IPS DF 6.9 (cell line): ENCODE data around the gene CERT1.

Experiments
- DNase-seq: peaks from one replicate; pipeline ENCODE4 v3.0.0-alpha.2; 2013; ENCODE audit warnings: low read depth, low spot score
- H3K27ac ChIP-seq: one replicate; pipeline ENCODE4 v1.5.1; 2013; ENCODE audit warnings: low read length, control low read depth
- H3K27me3 ChIP-seq: 2 replicates; pipeline ENCODE4 v1.6.1; 2013; ENCODE audit warnings: mild to moderate bottlenecking, low read length; ENCODE audit not compliant: control insufficient read depth, insufficient read depth
- H3K36me3 ChIP-seq: 2 replicates; pipeline ENCODE4 v1.6.1; 2013; ENCODE audit warnings: low read length; ENCODE audit not compliant: control insufficient read depth, insufficient read depth
- H3K4me1 ChIP-seq: 2 replicates; pipeline ENCODE4 v1.6.1; 2013; ENCODE audit warnings: low read length; ENCODE audit not compliant: control insufficient read depth, insufficient read depth
- H3K4me3 ChIP-seq: 2 replicates; pipeline ENCODE4 v1.5.1; 2013; ENCODE audit warnings: mild to moderate bottlenecking, low read length
- H3K9me3 ChIP-seq: 2 replicates; pipeline ENCODE4 v1.6.1; 2013; ENCODE audit warnings: low read length, inconsistent platforms; ENCODE audit not compliant: control insufficient read depth, insufficient read depth
- WGBS: extraction: QIAGEN DNeasy Blood & Tissue Kit; methylation state at CpG from one replicate; pipeline ENCODE4 v1.1.7; 2013; ENCODE audit warnings: mixed read lengths, missing lambda C conversion rate; ENCODE audit not compliant: insufficient read length, insufficient coverage; 5-methylcytosine and 5-hydroxymethylcytosine counted together

CERT1 gene

DNA sequence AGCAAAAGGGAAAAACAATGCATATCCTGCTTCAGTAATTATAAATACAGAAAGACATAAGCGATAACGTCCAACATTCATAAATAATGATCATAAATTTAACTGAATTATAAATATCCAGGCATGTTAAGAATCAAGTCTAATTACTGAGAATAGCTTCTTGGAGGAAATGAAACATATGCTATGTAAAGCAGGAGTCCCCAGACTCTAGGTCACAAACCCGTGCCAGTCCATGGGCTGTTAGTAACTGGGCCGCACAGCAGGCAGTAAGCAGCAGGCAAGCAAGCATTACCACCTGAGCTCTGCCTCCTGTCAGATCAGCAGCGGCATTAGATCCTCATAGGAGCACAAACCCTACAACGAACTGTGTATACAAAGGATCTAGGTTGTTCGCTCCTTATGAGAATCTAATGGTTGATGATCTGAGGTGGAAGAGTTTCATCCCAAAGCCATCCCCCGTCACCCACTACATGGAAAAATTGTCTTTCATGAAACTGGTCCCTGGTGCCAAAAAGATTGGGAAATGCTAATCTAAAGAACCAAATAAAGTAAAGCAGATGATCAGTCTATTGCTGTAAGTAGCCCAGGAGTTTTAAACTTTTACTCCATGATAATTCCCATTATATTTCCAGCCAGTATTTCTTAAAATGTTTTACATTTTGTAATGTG is 50.4 kb downstream of the CERT1 start:
- no peaks in the 10 kb centered on the region for H3K36me3 ChIP-seq
- no CpG with 5 or more reads among the region's 8 CpGs for WGBS
- 0 out of 2 replicates have a peak, but pooled peaks cover 2% of the 10 kb centered on the region for H3K4me1 ChIP-seq
- no peaks in the 10 kb centered on the region for H3K9me3 ChIP-seq
- DNase-seq = no peak
- no peak overlapping the region for H3K27ac ChIP-seq
- no peaks in the 10 kb centered on the region for H3K27me3 ChIP-seq
- H3K4me3 ChIP-seq = no peak overlapping the region

DNA sequence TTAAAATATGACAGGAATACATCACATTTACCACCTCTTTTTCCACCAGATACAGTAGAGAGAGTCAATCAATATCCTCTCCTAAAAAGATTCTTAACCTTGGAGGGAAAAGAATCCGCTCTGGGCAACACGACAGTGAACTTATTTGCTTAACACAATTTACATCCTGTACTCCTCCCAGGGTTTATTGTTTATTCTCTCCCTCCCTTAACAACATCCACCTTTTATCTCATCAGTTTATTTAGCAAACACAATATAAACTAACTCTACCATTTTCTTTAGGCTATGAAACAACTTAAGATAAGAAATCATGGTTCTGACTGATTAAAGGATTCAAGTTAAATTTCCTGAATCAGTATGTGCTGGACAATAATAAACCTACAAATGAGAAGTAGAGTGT is 50.9 kb downstream of the CERT1 start:
- no peak for DNase-seq
- no peaks in the 10 kb centered on the region for H3K27me3 ChIP-seq
- no peaks in the 10 kb centered on the region for H3K9me3 ChIP-seq
- H3K27ac ChIP-seq = no peak overlapping the region
- no CpG with 5 or more reads among the region's 2 CpGs for WGBS
- no peaks in the 10 kb centered on the region for H3K36me3 ChIP-seq
- 0 out of 2 replicates have a peak, but pooled peaks cover 2% of the 10 kb centered on the region for H3K4me1 ChIP-seq
- no peak overlapping the region for H3K4me3 ChIP-seq

DNA sequence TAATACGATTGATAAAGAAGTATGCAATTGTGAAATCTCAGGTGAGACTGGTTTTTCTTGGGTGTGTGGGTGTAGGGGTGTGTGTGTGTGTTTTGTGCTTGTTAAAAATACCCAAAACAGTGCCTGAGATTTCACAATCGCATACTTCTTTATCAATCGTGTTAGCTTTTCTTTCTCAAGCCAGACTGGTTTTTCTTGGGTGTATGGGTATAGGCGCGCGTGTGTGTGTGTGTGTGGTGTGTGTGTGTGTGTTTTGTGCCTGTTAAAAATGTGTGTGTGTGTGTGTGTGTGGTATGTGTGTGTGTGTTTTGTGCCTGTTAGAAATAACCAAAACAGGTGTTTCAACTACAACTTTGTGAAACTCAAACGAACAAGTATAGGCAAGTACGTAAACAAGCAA is 53.7 kb downstream of the CERT1 start:
- DNase-seq = no peak
- Histone ChIP-seq H3K27me3 (no peaks in the 10 kb centered on the region), H3K36me3 (no peaks in the 10 kb centered on the region), H3K4me3 (no peak overlapping the region), H3K9me3 (no peaks in the 10 kb centered on the region), H3K4me1 (no peaks in the 10 kb centered on the region), H3K27ac (no peak overlapping the region)
- 100% methylated on average over 3 of the region's 8 CpGs for WGBS

- H3K4me1 ChIP-seq = no peaks in the 10 kb centered on the region
- no peak overlapping the region for H3K27ac ChIP-seq
- no CpG with 5 or more reads among the region's 1 CpG for WGBS
- no peak for DNase-seq
- H3K27me3 ChIP-seq = no peaks in the 10 kb centered on the region
- H3K36me3 ChIP-seq = no peaks in the 10 kb centered on the region
- no peaks in the 10 kb centered on the region for H3K9me3 ChIP-seq
- H3K4me3 ChIP-seq = no peak overlapping the region
Measured at GRCh38 chr5:75457161-75457560, 54.3 kb downstream of the CERT1 start.

DNA sequence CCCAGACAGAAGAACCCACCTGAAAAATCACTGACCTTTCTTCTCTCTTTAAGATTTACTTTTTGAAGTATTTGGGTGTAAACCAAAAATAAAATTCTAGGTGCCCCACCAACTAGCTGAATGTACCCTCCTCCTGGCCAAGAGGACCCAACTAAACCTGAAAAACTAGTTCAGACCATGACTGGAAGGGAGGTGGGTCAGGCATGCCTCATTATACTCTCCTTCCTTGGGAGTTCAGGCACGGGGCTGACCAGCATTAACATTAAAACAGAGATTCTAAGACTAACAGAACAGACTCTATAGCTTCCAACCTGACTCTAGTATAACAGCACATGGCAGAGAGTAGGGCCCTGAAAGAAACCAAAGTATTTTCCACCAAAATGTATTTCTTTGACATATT is 61.4 kb downstream of the CERT1 start:
- Histone ChIP-seq H3K4me3 (no peak overlapping the region), H3K4me1 (no peaks in the 10 kb centered on the region), H3K27ac (no peak overlapping the region), H3K36me3 (no peaks in the 10 kb centered on the region), H3K9me3 (no peaks in the 10 kb centered on the region; the same call in 1 of the 2 replicates), H3K27me3 (no peaks in the 10 kb centered on the region)
- no CpG with 5 or more reads among the region's 1 CpG for WGBS
- no peak for DNase-seq

DNA sequence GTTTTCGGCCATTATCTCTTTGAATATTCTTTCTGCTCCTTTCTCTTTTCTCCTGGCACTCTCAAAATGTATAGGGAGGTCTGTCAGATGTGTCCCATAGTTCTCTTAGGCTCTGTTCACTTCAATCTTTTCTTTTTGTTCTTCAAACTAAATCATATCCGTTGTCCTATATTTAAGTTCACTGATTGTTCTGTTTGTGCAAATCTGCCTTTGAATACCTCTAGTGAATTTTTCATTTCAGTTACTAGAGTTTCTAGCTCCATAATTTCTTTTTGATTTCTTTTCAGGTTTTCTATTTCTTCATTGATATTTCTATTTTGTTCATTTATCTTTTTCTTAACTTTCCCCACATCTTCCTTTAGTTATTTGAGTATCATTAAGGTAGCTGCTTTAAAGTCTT is 65.4 kb downstream of the CERT1 start:
- H3K27ac ChIP-seq = no peak overlapping the region
- no peaks in the 10 kb centered on the region; the same call in 1 of the 2 replicates for H3K9me3 ChIP-seq
- no peak for DNase-seq
- H3K27me3 ChIP-seq = no peaks in the 10 kb centered on the region
- no CpG with 5 or more reads among the region's 2 CpGs for WGBS
- no peaks in the 10 kb centered on the region for H3K4me1 ChIP-seq
- H3K36me3 ChIP-seq = no peaks in the 10 kb centered on the region
- no peak overlapping the region for H3K4me3 ChIP-seq

DNA sequence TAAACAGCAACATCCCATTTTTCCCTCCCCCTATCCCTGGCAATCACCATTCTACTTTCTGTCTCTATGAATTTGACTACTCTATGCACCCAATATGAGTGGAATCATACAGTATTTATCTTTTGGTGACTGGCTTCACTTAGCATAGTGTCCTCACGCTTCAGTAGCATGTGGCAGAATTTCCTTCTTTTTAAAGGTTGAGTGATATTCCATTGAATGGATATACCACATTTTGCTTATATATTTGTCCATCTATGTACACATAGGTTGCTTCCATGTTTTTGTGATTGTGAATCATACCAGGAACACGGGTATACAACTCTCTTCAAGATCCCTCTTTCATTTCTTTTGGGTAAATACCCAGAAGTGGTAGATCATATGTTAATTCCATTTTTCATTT is 69.9 kb downstream of the CERT1 start:
- H3K4me3 ChIP-seq = no peak overlapping the region
- no peaks in the 10 kb centered on the region for H3K27me3 ChIP-seq
- no peak overlapping the region for H3K27ac ChIP-seq
- no CpG with 5 or more reads among the region's 2 CpGs for WGBS
- H3K36me3 ChIP-seq = no peaks in the 10 kb centered on the region
- no peak for DNase-seq
- no peaks in the 10 kb centered on the region for H3K9me3 ChIP-seq
- no peaks in the 10 kb centered on the region for H3K4me1 ChIP-seq

GRCh38 chr5:75439276-75439675 is 72.2 kb downstream of the CERT1 start:
- no CpG with 5 or more reads among the region's 2 CpGs for WGBS
- no peak for DNase-seq
- no peaks in the 10 kb centered on the region for H3K4me1 ChIP-seq

DNA sequence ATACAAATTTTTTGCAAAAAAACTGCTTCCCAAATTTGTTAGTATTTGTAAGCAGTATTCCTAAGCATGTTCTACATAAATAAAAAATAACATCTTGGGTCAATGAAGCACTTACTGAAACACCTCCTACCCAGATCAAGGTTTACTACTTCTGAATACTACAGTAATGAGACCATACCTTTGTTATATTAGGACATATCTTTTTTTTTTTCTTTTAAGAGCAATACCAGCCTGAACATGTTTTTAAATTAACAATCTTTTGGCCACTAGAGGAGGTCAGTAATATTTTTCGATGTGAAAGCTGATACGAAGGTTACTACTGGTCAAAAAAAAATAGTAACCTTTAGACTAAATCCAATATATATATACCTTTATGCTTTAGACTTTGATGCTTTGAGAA is 72.7 kb downstream of the CERT1 start:
- no peaks in the 10 kb centered on the region for H3K36me3 ChIP-seq
- no peak overlapping the region for H3K27ac ChIP-seq
- no peak overlapping the region for H3K4me3 ChIP-seq
- DNase-seq = no peak
- no peaks in the 10 kb centered on the region for H3K4me1 ChIP-seq
- no peaks in the 10 kb centered on the region for H3K9me3 ChIP-seq
- no peaks in the 10 kb centered on the region for H3K27me3 ChIP-seq
- WGBS = no CpG with 5 or more reads among the region's 2 CpGs

More at GRCh38 chr5:75439276-75439675, 72.2 kb downstream of the CERT1 start:
- Histone ChIP-seq H3K9me3 (no peaks in the 10 kb centered on the region), H3K4me3 (no peak overlapping the region), H3K36me3 (no peaks in the 10 kb centered on the region), H3K27ac (no peak overlapping the region), H3K27me3 (no peaks in the 10 kb centered on the region)

DNA sequence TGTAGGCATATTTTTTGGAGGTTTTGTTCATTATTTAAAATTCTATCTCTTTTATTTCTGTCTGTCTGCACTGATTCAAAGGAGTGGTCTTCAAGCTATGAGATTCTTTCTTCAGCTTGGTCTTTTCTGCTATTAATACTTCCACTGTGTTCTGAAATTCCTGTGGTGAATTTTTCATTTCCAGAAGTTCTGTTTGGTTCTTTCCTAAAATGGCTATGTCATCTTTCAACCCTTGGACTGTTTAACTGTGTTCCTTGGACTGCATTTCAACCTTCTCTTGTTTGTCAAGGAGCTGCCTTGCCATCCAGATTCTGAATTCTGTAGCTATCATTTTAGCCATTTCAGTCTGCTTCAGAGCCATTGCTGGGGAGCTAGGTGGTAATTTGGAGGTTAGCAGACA is 76.3 kb downstream of the CERT1 start:
- no peak overlapping the region for H3K4me3 ChIP-seq
- no peaks in the 10 kb centered on the region for H3K9me3 ChIP-seq
- H3K4me1 ChIP-seq = no peaks in the 10 kb centered on the region
- no peak overlapping the region for H3K27ac ChIP-seq
- DNase-seq = no peak
- H3K27me3 ChIP-seq = no peaks in the 10 kb centered on the region
- H3K36me3 ChIP-seq = no peaks in the 10 kb centered on the region

- no peak overlapping the region for H3K4me3 ChIP-seq
- no peak for DNase-seq
- H3K9me3 ChIP-seq = no peaks in the 10 kb centered on the region
- H3K27ac ChIP-seq = no peak overlapping the region
- no peaks in the 10 kb centered on the region for H3K36me3 ChIP-seq
- H3K27me3 ChIP-seq = no peaks in the 10 kb centered on the region
- no CpG with 5 or more reads among the region's 3 CpGs for WGBS
- H3K4me1 ChIP-seq = no peaks in the 10 kb centered on the region
Measured at GRCh38 chr5:75433814-75434506, 77.5 kb downstream of the CERT1 start.
